ENCODE measurements around the gene NANOS2.

NANOS2 gene

DNA sequence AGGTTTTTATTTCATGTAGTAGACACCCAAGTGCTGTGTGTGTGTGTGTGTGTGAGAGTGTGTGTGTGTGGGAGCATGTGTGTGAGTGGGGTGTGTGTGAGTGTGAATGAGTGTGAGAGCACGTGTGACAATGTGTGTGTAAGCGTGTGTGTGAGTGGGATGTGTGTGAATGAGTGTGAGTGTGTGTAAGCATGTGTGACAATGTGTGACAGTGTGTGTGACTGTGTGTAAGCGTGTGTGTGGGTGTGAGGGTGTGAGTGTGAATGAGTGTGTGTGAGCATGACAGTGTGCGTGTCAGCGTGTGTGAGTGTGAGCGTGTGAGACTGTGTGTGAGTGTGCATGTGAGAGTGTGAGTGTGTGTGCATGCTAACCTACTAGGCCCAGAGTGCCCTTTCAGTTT lies 43.7 kb upstream of the NANOS2 start:
- TF ChIP-seq, protein P1, sequence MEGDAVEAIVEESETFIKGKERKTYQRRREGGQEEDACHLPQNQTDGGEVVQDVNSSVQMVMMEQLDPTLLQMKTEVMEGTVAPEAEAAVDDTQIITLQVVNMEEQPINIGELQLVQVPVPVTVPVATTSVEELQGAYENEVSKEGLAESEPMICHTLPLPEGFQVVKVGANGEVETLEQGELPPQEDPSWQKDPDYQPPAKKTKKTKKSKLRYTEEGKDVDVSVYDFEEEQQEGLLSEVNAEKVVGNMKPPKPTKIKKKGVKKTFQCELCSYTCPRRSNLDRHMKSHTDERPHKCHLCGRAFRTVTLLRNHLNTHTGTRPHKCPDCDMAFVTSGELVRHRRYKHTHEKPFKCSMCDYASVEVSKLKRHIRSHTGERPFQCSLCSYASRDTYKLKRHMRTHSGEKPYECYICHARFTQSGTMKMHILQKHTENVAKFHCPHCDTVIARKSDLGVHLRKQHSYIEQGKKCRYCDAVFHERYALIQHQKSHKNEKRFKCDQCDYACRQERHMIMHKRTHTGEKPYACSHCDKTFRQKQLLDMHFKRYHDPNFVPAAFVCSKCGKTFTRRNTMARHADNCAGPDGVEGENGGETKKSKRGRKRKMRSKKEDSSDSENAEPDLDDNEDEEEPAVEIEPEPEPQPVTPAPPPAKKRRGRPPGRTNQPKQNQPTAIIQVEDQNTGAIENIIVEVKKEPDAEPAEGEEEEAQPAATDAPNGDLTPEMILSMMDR (IDR thresholded peaks at IDR 0.05): no peak
- peaks cover 72% of the 10 kb centered on the region for H3K27me3 Mint-ChIP-seq (ENCODE audit: low read depth, poor library complexity)
- no peak overlapping the region for H3K4me3 Mint-ChIP-seq
- H3K27ac Mint-ChIP-seq: no peak overlapping the region
- H3K4me1 Mint-ChIP-seq: peaks cover 7% of the 10 kb centered on the region
- H3K36me3 Mint-ChIP-seq (ENCODE audit: low read depth): no peaks in the 10 kb centered on the region
- DNase-seq: no peak
- no peaks in the 10 kb centered on the region for H3K9me3 Mint-ChIP-seq

DNA sequence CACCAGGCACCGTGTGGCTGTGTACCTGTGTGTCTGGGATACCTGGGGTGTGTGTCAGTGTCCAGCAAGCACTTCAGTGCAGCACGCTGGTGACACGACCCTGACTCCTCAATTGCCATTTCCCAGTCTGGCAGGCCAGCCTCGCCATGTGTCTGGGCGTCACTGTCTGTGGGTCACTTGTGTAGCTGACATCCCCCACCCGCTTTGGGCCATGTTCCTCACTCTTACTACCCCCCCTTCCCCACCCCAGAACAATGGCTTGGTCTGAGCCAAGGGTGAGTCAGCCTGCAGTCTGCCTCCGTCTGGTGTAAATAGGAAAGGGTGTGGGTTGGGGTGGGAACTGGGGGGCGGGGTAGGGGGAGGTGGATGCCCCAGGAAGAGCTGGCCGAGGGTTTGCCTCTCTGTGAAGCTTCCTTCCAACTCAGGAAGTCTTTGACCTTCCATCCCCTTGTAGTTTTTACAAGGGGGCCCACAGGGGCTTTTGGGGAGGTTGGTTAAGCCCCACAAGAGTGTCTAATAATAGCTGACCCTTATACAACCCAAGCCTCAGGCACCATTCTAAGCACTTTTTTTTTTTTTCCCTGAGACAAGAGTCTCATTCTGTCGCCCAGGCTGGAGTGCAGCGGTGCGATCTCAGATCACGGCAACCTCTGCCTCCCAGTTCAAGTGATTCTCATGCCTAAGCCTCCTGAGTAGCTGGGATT lies 41.5 kb upstream of the NANOS2 start:
- no peak overlapping the region for H3K27ac Mint-ChIP-seq
- H3K27me3 Mint-ChIP-seq (ENCODE audit: low read depth, poor library complexity): peaks cover 68% of the 10 kb centered on the region
- H3K9me3 Mint-ChIP-seq: no peaks in the 10 kb centered on the region
- TF ChIP-seq, protein P1 (IDR thresholded peaks at IDR 0.05): no peak
- H3K4me1 Mint-ChIP-seq: peaks cover 11% of the 10 kb centered on the region
- DNase-seq: no peak
- no peaks in the 10 kb centered on the region for H3K36me3 Mint-ChIP-seq (ENCODE audit: low read depth)
- H3K4me3 Mint-ChIP-seq: no peak overlapping the region

DNA sequence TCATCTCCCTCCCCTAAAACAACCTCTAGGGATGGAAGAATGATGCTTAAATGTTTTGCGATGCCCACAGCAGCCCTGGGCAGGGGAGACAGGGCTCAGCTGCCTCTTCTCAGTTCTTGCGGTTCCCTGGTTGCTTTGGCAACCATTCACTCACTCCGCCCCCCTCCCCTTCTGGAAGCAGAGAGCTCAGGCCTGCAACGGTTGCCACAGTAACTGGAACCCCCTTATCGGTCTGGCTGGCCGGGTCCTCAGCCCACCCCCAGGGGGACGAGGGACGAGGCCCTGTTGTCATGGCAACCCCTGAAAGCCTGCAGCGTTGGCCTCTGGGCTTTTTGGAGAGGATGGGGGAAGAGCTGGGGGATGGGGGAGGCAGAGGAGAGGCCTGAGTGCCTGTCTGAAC lies 39.6 kb upstream of the NANOS2 start:
- Mint-ChIP-seq H3K27me3 (ENCODE audit: low read depth, poor library complexity) (peaks cover 61% of the 10 kb centered on the region), H3K9me3 (no peaks in the 10 kb centered on the region), H3K4me1 (peaks cover 5% of the 10 kb centered on the region), H3K27ac (no peak overlapping the region), H3K36me3 (ENCODE audit: low read depth) (no peaks in the 10 kb centered on the region), H3K4me3 (no peak overlapping the region)
- DNase-seq: peak; percentile 26
- TF ChIP-seq, protein P1 (IDR thresholded peaks at IDR 0.05): no peak

DNA sequence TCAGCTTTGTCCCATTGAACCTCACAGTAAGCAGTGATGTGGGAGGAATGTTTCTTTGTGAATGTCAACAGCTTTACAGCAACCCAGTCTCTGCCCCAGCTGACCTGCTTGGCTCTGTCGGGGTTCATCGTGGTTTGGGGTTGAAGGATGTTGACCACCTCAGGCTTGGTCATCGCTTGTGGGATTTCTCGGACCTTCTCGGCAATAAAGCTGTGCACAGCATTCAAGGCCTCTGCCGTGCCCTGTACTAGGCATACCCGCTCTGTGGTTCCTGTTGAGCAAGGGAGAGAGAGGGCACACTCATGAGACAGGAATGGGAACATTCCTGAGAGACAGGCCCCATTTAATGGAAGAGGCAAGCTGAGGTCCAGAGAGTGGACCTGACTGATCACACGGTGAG lies 39.1 kb upstream of the NANOS2 start:
- TF ChIP-seq, protein P1 (IDR thresholded peaks at IDR 0.05): no peak
- H3K27ac Mint-ChIP-seq: no peak overlapping the region
- no peak for DNase-seq
- H3K4me1 Mint-ChIP-seq: peaks cover 5% of the 10 kb centered on the region
- no peak overlapping the region for H3K4me3 Mint-ChIP-seq
- peaks cover 57% of the 10 kb centered on the region for H3K27me3 Mint-ChIP-seq (ENCODE audit: low read depth, poor library complexity)
- no peaks in the 10 kb centered on the region for H3K9me3 Mint-ChIP-seq
- no peaks in the 10 kb centered on the region for H3K36me3 Mint-ChIP-seq (ENCODE audit: low read depth)

DNA sequence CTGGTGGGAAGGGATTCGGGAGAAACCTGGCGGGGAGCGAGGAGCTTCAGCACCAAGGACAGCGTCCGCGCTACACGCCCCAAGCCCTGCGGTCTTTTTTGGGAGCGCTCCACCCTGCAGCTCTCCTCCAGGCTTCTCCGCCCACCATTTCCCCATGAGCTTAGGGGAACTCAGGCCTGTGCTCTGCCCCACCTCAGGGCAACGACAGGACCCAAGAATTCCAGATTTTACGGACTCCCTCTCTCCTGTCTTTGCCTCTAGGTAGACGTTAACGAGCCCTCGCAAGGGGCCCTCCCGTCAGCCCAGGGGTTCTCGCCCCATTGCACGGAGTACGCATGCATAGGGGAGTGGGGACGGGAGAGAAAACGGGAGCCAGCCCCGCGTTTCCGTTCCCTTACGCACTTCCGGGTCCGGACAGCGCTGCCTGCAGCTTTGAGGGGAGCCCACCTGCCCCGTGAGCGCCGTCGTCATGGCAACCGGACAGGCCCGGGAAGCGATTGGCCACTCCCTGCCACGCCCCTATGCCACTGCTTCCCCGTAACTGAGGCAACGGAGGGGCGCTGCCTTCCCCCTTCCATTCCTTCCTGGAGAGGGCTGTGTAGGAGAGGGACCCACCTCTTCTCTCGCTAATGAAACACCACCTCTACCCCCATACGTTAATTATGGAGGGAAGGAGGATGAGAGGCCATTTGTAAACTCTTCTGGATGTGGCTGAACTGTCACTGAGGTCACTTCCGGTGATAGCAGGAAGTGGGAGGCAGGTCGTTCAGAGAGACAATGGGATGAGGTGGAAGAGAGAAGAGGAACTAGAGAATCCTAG lies 38.3 kb upstream of the NANOS2 start:
- peaks cover 5% of the 10 kb centered on the region for H3K4me1 Mint-ChIP-seq
- H3K27me3 Mint-ChIP-seq (ENCODE audit: low read depth, poor library complexity): peaks cover 52% of the 10 kb centered on the region
- peak overlapping the region; percentile 79 for H3K4me3 Mint-ChIP-seq
- TF ChIP-seq, protein P1 (IDR thresholded peaks at IDR 0.05): no peak
- no peak overlapping the region for H3K27ac Mint-ChIP-seq
- H3K9me3 Mint-ChIP-seq: no peaks in the 10 kb centered on the region
- peak; percentile 92 for DNase-seq
- H3K36me3 Mint-ChIP-seq (ENCODE audit: low read depth): no peaks in the 10 kb centered on the region
